Body of pancreas (tissue), 4 donors: ENCODE data around the gene SARM1.

Experiments
- CTCF ChIP-seq, 7 experiments: fragments of 450-650 bp in 4 of 7; fragments of 200-600 bp in 3 of 7; sonication (generic) in 3 of 7; IDR thresholded peaks; one replicate each; pipeline ENCODE4 v1.5.1; 2016 to 2019; ENCODE audit warnings: antibody characterized with exemption in 7 of 7
- POLR2A ChIP-seq, 3 donors: fragments of 450-650 bp; IDR thresholded peaks; one replicate each; pipeline ENCODE4 v1.6.1; 2016; ENCODE audit warnings: antibody characterized with exemption in 3 of 3, mild to moderate bottlenecking in 2 of 3

GRCh38 chr17:28397687-28398279, 26.3 kb downstream of the SARM1 start:
- no peak for TF ChIP-seq CTCF (IDR thresholded peaks at IDR 0.05)
- no peak for TF ChIP-seq POLR2A (IDR thresholded peaks at IDR 0.05)
